GM18526 (cell line): ENCODE measurements around the gene ELMOD3.

Experiments used
- POLR2A ChIP-seq: IDR thresholded peaks from 3 replicates; pipeline ENCODE4 v1.6.1; 2011; ENCODE audit not compliant: insufficient read length; ENCODE audit errors: extremely low read depth

ELMOD3 gene

GRCh38 chr2:85439025-85439472 lies 84.5 kb downstream of the ELMOD3 start:
- TF ChIP-seq POLR2A: no peak

DNA sequence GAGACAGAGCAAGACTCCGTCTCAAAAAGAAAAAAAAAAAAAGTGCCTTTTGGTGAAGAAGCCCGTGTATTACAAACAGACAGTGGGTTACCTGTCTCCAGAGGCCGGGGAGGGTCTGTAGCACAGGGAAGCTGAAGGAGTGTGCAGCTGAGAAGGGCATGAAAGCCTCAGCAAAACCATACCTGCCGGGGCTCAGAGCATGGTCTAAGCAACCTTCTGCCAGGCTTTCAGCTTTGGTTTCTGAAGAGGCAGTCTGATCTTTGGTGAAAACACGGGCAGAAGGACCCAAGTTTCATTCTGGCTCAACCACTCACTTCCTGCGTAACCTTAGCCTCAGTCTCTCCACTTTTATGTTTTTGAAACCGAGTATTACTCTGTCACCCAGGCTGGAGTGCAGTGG lies 85.4 kb downstream of the ELMOD3 start:
- TF ChIP-seq POLR2A: no peak

- no peak for TF ChIP-seq POLR2A
These were observed 86.2 kb downstream of the ELMOD3 start for GRCh38 chr2:85440729-85441128.
